GM18520 (cell line): ENCODE data around the gene ACAD11.
"Not testable (repeated sequence)": the region's sequence is repeated elsewhere in the genome, so short reads cannot be mapped to it uniquely, and the experiment has no call there.

Experiments
- ATAC-seq: cut with Tn5 transposase; IDR thresholded peaks from one replicate; pipeline ENCODE4 v1.9.1; 2021; ENCODE audit not compliant: unreplicated experiment

Gene ACAD11

DNA sequence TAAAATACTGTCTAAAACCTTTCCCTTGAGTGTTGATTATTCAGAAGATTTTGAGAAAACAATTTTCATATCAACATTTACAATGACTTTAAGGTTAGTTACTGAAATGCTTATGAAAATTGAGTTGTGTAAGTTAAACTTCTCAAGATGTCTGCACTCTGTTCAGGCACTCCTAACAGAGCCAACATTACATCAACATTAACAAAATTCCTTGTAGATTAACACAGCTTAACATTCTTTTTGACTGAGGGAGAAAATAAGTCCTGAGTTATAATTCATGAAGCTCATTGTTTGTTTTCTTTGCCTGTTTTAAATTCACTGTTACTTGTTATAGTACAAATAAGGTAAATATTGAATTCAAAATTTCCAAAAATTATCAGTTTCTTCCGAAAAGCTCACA lies 53.5 kb downstream of the ACAD11 start:
- no peak for ATAC-seq

- ATAC-seq, result no peak
These were observed 54.2 kb downstream of the ACAD11 start for GRCh38 chr3:132605374-132605792.

DNA sequence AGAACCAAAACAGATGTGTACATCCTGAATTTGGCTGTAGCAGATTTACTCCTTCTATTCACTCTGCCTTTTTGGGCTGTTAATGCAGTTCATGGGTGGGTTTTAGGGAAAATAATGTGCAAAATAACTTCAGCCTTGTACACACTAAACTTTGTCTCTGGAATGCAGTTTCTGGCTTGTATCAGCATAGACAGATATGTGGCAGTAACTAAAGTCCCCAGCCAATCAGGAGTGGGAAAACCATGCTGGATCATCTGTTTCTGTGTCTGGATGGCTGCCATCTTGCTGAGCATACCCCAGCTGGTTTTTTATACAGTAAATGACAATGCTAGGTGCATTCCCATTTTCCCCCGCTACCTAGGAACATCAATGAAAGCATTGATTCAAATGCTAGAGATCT lies 59.0 kb downstream of the ACAD11 start:
- ATAC-seq, result not testable (repeated sequence)

DNA sequence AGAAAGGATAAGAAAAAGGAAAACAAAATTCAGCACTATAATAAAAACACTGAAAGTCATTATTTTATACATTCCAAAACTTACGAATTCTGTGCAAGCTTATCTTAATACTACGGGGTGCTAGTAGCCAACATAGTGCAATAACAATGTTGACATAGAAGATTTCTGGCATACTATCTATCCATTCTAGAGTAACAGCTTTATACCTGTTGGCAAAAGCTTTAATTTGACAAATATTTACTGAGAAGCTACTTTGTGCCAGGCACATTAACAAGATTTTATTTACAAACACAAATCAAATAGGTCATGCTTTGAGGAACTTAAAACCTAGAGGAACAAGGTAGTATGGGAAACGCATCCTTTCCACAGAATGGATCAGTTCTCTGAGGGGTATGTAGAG lies 61.4 kb downstream of the ACAD11 start:
- no peak for ATAC-seq

DNA sequence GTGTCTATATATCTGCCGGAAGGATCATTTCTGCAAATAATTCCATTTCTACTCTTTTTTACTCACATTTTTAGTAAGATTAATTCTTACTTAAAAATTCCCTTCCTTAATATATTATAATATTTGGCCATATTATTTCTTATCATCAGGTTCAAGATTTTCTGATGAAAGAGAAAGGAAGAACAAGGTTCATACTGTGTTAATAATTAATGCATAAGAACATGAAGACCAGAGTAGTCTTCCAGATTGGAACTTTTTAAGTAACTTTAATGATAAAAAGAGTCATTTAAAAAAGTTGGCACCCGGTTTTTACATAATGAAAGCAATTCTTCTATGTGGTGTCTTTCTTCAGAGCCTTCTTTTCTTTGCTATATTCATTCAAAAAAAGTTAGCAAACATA lies 61.9 kb downstream of the ACAD11 start:
- ATAC-seq, result no peak

- no peak for ATAC-seq
These were observed 62.7 kb downstream of the ACAD11 start, which contains the start of gene ACKR4 for GRCh38 chr3:132596816-132597433. TSS of gene ACKR4 (plus strand) at chr3:132597270. CDS start at chr3:132600398, 3,128 bp downstream.

DNA sequence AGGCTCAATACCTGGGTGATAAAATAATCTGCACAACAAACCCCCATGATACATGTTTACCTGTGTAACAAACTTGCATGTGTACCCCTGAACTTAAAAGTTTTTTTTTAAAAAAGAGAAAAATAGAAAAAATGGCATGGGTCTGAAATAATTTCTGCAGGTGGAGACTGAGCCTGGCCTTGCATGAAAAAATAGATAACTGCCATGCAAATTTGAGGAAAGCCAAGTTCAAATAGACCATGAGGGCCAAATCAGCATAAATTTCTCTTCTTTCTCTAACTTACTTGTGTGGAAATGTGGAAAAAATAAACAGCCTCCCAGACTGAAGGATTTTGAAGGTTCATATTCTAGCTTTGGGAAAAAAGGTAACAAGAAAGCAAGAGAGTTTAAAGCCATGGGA lies 63.3 kb downstream of the ACAD11 start:
- no peak for ATAC-seq

DNA sequence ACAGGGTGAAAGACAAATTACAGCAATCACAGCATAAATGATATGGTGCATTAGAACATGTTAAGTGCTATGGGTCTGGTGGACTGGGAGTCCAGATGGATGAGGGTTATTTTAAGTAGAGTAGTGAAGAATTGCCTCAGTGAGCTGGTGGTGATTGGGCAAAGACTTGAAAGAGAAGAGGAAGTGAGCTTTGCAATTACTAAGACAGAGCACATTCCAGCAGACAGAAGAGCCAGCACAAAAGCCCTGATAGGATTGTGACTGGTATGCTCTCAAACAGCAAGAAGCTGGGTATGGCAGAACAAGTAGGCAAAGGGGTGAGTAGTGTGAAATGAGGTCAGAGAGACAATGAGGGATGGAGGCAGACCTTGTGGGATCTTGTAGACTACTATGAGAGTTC lies 64.6 kb downstream of the ACAD11 start:
- ATAC-seq, result no peak

GRCh38 chr3:132594498-132594897 lies 65.1 kb downstream of the ACAD11 start:
- ATAC-seq, result no peak

DNA sequence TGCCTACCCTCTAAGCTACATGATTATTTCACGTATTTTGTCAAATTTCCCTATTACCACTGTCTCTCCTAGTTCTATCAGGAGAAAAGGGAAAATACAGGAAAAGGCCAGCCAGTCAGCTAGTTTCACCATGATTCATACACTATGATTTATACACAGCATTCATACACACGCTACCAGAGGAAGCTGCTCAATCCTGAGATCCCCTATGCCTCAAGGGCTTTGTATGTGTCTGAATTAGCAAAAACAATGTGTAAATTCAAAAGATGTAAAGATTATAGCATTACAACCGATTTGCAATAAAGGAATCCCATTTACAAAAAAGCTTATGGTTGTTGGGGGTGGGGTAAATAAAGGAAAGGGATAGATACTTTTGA lies 65.7 kb downstream of the ACAD11 start:
- ATAC-seq, result no peak

- no peak for ATAC-seq
These were observed 66.2 kb downstream of the ACAD11 start for GRCh38 chr3:132593241-132593946.

GRCh38 chr3:132592216-132592615 lies 67.4 kb downstream of the ACAD11 start:
- no peak for ATAC-seq

- ATAC-seq, result no peak
These were observed 72.2 kb downstream of the ACAD11 start for GRCh38 chr3:132587401-132587800.

DNA sequence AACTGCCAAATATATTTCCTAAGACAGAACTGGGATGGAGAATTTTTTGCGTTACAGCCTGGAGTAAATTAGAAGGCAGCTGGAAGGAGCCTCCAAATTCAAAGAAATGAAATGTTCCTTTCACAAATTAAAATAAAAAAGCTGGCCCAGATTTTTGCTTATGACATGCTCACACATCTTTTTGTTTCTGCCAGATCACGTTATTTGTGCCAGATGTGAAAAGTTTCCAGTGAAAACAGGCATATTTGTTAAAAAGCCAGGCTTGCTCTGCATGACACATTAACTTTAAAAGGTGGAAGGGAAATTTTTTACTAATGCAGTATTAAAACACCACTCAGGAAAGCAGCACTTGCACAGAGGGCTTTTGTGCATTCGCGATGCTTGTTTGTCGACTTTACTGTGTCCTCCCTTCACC lies 85.8 kb downstream of the ACAD11 start:
- no peak for ATAC-seq

DNA sequence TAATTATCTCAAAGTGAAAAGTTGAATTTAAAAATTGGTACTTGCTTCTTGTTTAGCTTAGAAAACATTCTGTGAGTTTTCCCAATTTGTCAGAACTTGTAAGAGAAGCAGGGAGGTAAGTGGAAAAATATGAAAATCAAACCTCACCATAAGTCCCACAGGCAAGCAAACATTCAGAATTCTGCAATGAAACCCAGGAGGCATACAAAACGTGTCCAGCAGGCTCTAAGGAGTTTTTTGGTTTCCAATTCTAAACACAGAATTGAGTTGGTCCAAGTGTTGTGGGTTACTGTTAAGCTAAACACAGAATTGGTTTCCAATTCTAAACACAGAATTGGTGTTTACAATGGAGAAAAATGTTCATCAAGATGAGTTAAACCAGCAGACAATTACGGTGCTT lies 89.6 kb downstream of the ACAD11 start:
- no peak for ATAC-seq

- no peak for ATAC-seq
These were observed 90.0 kb downstream of the ACAD11 start for GRCh38 chr3:132569580-132569979.

- ATAC-seq, result no peak
These were observed 90.5 kb downstream of the ACAD11 start for GRCh38 chr3:132569153-132569552.

- ATAC-seq, result no peak
These were observed 91.2 kb downstream of the ACAD11 start for GRCh38 chr3:132568422-132568821.

- no peak for ATAC-seq
These were observed 95.5 kb downstream of the ACAD11 start for GRCh38 chr3:132564070-132564465.

DNA sequence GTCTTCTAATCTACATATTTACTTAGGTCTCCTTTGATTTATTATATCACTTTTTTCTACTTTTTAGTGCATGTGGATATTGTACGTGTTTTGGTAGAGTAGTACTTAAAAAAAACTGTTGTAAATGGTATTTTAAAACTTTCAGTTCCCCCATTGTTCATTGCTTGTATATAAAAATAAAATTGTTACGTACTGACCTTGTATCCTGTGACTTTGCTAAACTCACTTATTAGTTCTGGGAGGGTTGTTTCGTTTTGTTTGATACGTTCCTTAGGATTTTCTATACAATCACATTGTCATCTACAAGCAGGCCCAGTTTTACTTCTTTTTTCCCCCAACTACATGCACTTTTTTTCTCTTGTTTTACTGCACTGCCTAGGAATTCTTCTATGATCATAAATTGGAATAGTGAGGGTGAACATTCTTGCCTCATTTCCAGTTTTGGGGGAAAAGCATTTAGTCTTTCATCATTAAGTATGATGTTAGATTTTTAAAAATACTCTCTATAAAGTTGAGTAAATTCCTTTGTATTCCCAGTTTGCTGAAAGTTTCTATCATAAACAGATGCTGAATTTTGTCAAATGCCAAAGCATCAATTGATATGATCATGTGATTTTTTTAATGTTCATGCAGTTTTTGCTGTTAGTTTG lies 96.1 kb downstream of the ACAD11 start:
- ATAC-seq, result no peak

- no peak for ATAC-seq
These were observed 98.6 kb downstream of the ACAD11 start for GRCh38 chr3:132561003-132561402.

- no peak for ATAC-seq
These were observed 103.0 kb downstream of the ACAD11 start for GRCh38 chr3:132556508-132557159.
